AG04450 (cell line): ENCODE data around the gene PDGFA. TPM values are rescaled to one million over a fixed set of nuclear protein-coding genes. Genes with fewer than 3 reads are reported as not detected.

ENCODE experiments used
- CTCF ChIA-PET: fragments of 300-600, 350-600 bp; formaldehyde crosslinking; extraction: SDS; loops from one replicate; lab custom pipeline; 2022; ENCODE audit warnings: antibody characterized with exemption, inconsistent platforms; lab: Charles Lee
- POLR2A ChIA-PET: fragments of 350-600 bp; formaldehyde crosslinking; extraction: SDS; loops from one replicate; lab custom pipeline; 2021; ENCODE audit warnings: antibody characterized with exemption, inconsistent platforms; lab: Yijun Ruan, JAX
- DNase-seq: peaks from one replicate; pipeline ENCODE4 v3.0.0-alpha.2; 2011; ENCODE audit warnings: low read depth, low spot score
- H3K27ac ChIP-seq: one replicate; pipeline ENCODE4 v1.5.1; 2012; ENCODE audit warnings: low read depth, low read length, control low read depth
- H3K27me3 ChIP-seq: one replicate; pipeline ENCODE4 v1.6.0; 2012; ENCODE audit warnings: low read length; ENCODE audit not compliant: control insufficient read depth, insufficient read depth
- H3K4me3 ChIP-seq: 2 replicates; pipeline ENCODE4 v1.5.1; 2011; ENCODE audit warnings: mild to moderate bottlenecking, low read depth, low read length, control low read depth
- H3K9me3 ChIP-seq: 2 replicates; pipeline ENCODE4 v1.5.1; 2012; ENCODE audit warnings: low read length; ENCODE audit not compliant: control insufficient read depth, insufficient read depth
- polyA plus RNA-seq: library from polyadenylated mRNA; depleted of rRNA; stranded (reverse); fragments of >200 nt; gene quantifications from 2 replicates; pipeline ENCODE4 v1.2.3, GENCODE V29; 2011
- TF ChIP-seq, protein P1 (sequence below): IDR thresholded peaks from 2 replicates; pipeline ENCODE4 v1.5.1; 2011; ENCODE audit warnings: low read depth, low read length, control low read depth, inconsistent platforms

PDGFA gene
- polyA plus RNA-seq, 1 experiment: 2.0 TPM

DNA sequence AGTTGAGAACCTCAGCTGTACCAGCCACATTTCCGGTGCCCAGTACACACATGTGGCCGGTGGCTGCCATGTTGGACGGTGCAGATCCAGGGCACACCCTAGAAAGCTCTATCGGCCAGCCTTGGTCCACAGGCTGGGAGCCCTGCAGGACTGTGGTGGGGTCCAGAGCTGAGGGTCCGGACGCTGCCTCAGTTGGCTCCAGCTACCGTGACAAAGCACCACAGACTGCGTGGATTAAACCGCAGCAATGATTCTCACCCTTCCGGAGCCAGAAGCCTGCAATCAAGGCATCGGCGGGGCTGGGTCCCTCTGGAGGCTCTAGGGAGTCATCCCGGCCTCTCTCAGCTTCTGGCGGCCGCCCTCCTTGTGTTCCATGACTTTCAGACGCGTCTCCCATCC lies 50.1 kb downstream of the PDGFA start:
- Histone ChIP-seq H3K27me3 (peaks cover 4% of the 10 kb centered on the region), H3K4me3 (no peak overlapping the region), H3K27ac (no peak overlapping the region), H3K9me3 (peaks cover 15% of the 10 kb centered on the region)
- ChIA-PET POLR2A (interaction anchor here (0.8 kb wide), 1 partner anchor 9 kb away, joined by 3 read pairs; no protein-coding TSS in a partner anchor), CTCF (no interaction called here)
- DNase-seq: no peak
- TF ChIP-seq, protein P1, sequence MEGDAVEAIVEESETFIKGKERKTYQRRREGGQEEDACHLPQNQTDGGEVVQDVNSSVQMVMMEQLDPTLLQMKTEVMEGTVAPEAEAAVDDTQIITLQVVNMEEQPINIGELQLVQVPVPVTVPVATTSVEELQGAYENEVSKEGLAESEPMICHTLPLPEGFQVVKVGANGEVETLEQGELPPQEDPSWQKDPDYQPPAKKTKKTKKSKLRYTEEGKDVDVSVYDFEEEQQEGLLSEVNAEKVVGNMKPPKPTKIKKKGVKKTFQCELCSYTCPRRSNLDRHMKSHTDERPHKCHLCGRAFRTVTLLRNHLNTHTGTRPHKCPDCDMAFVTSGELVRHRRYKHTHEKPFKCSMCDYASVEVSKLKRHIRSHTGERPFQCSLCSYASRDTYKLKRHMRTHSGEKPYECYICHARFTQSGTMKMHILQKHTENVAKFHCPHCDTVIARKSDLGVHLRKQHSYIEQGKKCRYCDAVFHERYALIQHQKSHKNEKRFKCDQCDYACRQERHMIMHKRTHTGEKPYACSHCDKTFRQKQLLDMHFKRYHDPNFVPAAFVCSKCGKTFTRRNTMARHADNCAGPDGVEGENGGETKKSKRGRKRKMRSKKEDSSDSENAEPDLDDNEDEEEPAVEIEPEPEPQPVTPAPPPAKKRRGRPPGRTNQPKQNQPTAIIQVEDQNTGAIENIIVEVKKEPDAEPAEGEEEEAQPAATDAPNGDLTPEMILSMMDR: no peak

DNA sequence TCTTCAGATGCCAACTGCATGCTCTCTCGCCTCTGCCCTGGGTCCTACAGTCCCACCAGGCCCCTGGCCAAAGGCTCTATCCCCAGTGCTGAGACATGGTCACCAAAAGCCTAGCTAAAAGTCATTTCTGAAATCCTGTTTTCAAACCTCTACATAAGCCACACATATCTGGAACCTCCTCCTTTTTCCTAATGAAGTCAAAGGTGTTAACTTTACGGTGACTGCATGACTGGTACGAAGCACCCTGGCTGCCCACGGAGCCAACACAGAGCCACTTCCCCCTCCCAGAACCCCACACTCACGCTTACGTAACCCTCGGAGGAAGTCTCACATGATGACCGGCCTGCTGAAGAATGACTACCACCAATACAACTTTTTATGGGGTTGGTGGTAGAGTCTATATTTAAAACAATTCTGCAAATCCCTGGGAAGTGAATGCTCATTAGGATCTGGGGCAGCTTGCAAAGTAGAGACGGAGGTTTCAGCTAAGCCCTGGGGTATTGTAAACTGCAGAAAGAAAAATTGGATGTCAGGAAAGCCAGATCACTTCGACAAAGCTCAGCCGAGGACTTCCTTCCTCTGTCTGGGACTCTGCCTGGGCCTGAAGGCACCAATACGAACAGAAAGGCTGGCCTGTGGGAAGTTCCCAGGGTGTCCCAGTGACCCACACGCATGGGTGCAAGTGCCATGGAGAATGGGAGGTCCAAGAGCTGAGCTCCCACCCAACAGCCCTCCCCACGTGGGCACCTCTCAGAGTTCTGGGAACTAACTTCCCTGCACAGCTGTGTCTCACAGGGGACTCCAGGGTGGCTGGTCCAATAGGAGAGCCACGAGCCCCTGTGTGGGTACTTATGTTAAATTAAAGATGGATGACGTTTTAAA lies 50.7 kb downstream of the PDGFA start:
- H3K4me3 ChIP-seq: no peak overlapping the region
- no peak for DNase-seq
- peak overlapping the region; percentile 21 for H3K27ac ChIP-seq
- POLR2A ChIA-PET: interaction anchor here (0.8 kb wide), 1 partner anchor 9 kb away, joined by 3 read pairs; no protein-coding TSS in a partner anchor
- CTCF ChIA-PET: interaction anchor here (0.5 kb wide), 1 partner anchor 19 kb away, joined by 6 read pairs; no protein-coding TSS in a partner anchor
- TF ChIP-seq, protein P1: no peak
- H3K9me3 ChIP-seq: peaks cover 11% of the 10 kb centered on the region; the same call in 1 of the 2 replicates
- peaks cover 5% of the 10 kb centered on the region for H3K27me3 ChIP-seq

DNA sequence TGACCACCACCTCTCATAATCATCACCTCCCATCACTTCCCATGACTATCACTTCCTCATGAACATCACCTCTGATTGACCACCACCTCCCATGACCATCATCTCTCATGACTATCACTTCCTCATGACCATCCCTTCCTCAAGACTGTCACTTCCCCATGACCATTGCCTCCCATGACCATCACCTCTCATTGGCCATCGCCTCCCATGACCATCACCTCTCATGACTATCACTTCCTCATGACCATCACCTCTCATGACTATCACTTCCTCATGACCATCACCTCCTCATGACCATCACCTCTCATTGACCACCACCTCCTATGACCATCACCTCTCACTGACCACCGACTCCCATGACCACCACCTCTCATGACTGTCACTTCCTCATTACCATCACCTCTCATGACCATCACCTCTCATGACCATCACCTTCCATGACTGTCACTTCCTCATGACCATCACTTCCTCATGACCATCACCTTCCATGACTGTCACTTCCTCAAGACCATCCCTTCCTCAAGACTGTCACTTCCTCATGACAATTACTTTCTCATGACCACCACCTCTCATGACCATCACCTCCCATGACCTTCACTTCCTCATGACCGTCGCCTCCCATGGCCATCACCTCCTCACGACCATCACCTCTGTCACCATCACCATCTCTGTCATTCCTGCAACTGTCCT lies 51.6 kb downstream of the PDGFA start:
- TF ChIP-seq, protein P1: no peak
- no peak overlapping the region for H3K4me3 ChIP-seq
- ChIA-PET CTCF (no interaction called here), POLR2A (no interaction called here)
- H3K27ac ChIP-seq: no peak overlapping the region
- peaks cover 3% of the 10 kb centered on the region; the same call in 1 of the 2 replicates for H3K9me3 ChIP-seq
- DNase-seq: no peak
- peaks cover 5% of the 10 kb centered on the region for H3K27me3 ChIP-seq

DNA sequence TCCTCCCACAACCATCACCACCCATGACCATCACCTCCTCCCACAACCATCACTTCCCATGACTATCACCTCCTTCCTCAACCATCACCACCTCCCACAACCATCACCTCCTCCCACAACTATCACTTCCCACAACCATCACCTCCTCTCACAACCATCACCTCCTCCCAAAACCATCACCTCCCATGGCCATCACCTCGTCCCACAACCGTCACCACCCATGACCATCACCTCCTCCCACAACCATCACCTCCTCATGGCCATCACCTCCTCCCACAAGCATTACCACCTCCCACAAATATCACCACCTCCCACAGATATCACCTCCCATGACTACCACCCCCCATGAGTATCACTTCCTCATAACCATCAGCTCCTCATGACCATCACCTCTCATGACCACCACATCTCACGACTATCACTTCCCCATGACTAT lies 52.2 kb downstream of the PDGFA start:
- ChIA-PET POLR2A (no interaction called here), CTCF (no interaction called here)
- H3K4me3 ChIP-seq: no peak overlapping the region
- DNase-seq: no peak
- no peak overlapping the region for H3K27ac ChIP-seq
- peaks cover 5% of the 10 kb centered on the region for H3K27me3 ChIP-seq
- TF ChIP-seq, protein P1: no peak
- peaks cover 3% of the 10 kb centered on the region; the same call in 1 of the 2 replicates for H3K9me3 ChIP-seq
